Small intestine (tissue), 7 donors: ENCODE results near the gene CMSS1. TPM values are rescaled to one million over a fixed set of nuclear protein-coding genes. Genes with fewer than 3 reads are reported as not detected.
A peak's percentile ranks its signal among the peaks of the same experiment; 100 is the strongest.
"Not testable (repeated sequence)": the region's sequence is repeated elsewhere in the genome, so short reads cannot be mapped to it uniquely, and the experiment has no call there.

Source experiments
- DNase-seq, 2 donors: peaks; one replicate each; pipeline versions ENCODE4 v3.0.0 to v3.0.0-alpha.2; 2013
- FAIRE-seq: peaks from 2 replicates; lab custom pipeline; 2012; peaks lifted over from hg19 to GRCh38; lab: Jason Lieb, UNC
- H3K27ac ChIP-seq, 3 donors: one replicate each; pipeline ENCODE4 v1.5.1; 2013; ENCODE audit warnings: low read length in 2 of 3, mild to moderate bottlenecking in 2 of 3, control low read depth in 1 of 3, inconsistent platforms in 1 of 3, low read depth in 1 of 3, moderate library complexity in 1 of 3
- H3K27me3 ChIP-seq, 3 donors: one replicate each; pipeline ENCODE4 v1.6.1; 2013; ENCODE audit warnings: low read length in 3 of 3, inconsistent platforms in 1 of 3; ENCODE audit not compliant: control insufficient read depth in 3 of 3, insufficient read depth in 3 of 3
- H3K36me3 ChIP-seq, 3 donors: one replicate each; pipeline ENCODE4 v1.6.1; 2013; ENCODE audit warnings: low read length in 3 of 3, inconsistent platforms in 1 of 3, low read depth in 1 of 3, mild to moderate bottlenecking in 1 of 3, moderate library complexity in 1 of 3; ENCODE audit not compliant: control insufficient read depth in 3 of 3, insufficient read depth in 2 of 3
- H3K4me1 ChIP-seq, 3 donors: one replicate each; pipeline ENCODE4 v1.6.1; 2013; ENCODE audit warnings: low read length in 2 of 3, inconsistent platforms in 1 of 3, low read depth in 1 of 3, mild to moderate bottlenecking in 1 of 3, moderate library complexity in 1 of 3; ENCODE audit not compliant: control insufficient read depth in 3 of 3, insufficient read depth in 2 of 3
- H3K4me3 ChIP-seq, 3 donors: one replicate each; pipeline ENCODE4 v1.5.1; 2013; ENCODE audit warnings: low read length in 3 of 3, control low read depth in 1 of 3, inconsistent platforms in 1 of 3, low read depth in 1 of 3, mild to moderate bottlenecking in 1 of 3, moderate library complexity in 1 of 3
- H3K9me3 ChIP-seq, 2 donors: one replicate each; pipeline ENCODE4 v1.6.1; 2013; ENCODE audit warnings: low read depth in 1 of 2, low read length in 1 of 2; ENCODE audit not compliant: control insufficient read depth in 2 of 2, insufficient read depth in 1 of 2
- WGBS, 3 donors: extraction: QIAGEN DNeasy Blood & Tissue Kit; methylation state at CpG; one replicate each; pipeline ENCODE4 v1.1.7; 2013; 5-methylcytosine and 5-hydroxymethylcytosine counted together
- polyA plus RNA-seq, 4 donors: library from polyadenylated mRNA; stranded (reverse) in 3 of 4; unstranded in 1 of 4; fragments of 200-250 nt in 3 of 4; fragments of 120-200 nt in 1 of 4; gene quantifications; one replicate each; pipeline versions ENCODE4 v1.2.1 to v1.2.3, GENCODE V29; 2013
- donor health status: healthy with polysubstance abuse.
- donor health status: control.
- donor health status: control.
- donor health status: Bipolar disorder and iron deficiency.
- donor health status: healthy.

The CMSS1 gene
- polyA plus RNA-seq, 4 donors, result 1.6 to 24.0 (median 10.4) TPM

DNA sequence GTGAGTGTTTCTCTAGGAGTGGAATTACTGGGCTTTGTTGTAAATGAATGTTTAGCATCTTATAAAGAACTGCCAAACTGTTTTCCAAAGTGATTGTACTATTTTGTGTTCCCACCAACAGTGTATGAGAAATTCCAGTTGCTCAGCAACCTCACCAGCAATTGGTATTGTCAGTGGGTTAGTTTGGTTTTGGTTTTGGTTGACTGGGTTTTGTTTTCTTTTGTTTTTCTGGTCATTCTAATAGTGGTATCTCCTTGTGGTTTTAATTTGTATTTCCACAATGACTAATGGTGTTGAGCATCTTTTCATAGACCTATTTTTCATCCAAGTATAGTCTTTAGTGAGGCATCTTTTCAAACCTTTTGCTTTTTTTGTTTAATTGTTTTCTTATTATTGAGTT, 269.5 kb downstream of the CMSS1 start:
- Histone ChIP-seq H3K4me1 (peaks cover 0 to 16% (median 0%) of the 10 kb centered on the region in 3 donors), H3K27ac (no peak overlapping the region), H3K27me3 (no peaks in the 10 kb centered on the region), H3K9me3 (no peaks in the 10 kb centered on the region), H3K36me3 (no peaks in the 10 kb centered on the region), H3K4me3 (no peak overlapping the region)
- no peak for DNase-seq
- FAIRE-seq, result no peak

DNA sequence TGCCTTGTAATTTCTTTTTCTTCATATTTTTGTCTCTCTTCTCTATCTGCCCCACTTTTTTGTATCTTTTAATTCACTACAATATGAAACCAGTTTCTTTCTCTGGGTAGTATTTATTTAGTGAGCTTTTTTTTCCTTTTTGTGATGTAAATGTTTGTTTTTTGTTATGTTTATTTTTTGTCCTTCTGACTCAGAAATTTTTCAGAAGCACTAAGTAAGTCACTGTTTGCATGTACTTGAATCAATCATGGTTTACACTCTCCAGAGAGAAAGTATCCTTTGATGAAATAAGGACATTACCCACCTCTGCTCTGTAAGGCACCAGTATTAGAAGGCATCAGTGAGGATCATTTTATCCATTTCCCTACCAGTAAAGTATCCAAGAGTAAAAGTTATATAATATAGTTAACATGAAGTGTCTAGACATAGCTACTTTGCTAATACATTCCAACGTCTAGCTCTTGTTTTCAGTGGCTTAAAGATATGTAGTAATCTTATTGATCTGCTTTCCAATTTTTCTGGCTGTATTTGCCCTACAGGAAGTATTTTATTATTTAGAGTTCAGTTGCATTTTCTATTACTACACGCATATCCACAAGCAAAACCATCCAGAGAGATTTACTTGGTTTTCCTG, 271.2 kb downstream of the CMSS1 start:
- Histone ChIP-seq H3K4me3 (no peak overlapping the region), H3K36me3 (no peaks in the 10 kb centered on the region), H3K4me1 (peaks cover 0 to 5% (median 0%) of the 10 kb centered on the region in 3 donors), H3K27me3 (no peaks in the 10 kb centered on the region), H3K9me3 (no peaks in the 10 kb centered on the region), H3K27ac (no peak overlapping the region)
- 69 to 83% (median 75%) methylated on average over 2 of the region's 2 CpGs for WGBS, 3 donors
- FAIRE-seq (no peak), DNase-seq (no peak)

DNA sequence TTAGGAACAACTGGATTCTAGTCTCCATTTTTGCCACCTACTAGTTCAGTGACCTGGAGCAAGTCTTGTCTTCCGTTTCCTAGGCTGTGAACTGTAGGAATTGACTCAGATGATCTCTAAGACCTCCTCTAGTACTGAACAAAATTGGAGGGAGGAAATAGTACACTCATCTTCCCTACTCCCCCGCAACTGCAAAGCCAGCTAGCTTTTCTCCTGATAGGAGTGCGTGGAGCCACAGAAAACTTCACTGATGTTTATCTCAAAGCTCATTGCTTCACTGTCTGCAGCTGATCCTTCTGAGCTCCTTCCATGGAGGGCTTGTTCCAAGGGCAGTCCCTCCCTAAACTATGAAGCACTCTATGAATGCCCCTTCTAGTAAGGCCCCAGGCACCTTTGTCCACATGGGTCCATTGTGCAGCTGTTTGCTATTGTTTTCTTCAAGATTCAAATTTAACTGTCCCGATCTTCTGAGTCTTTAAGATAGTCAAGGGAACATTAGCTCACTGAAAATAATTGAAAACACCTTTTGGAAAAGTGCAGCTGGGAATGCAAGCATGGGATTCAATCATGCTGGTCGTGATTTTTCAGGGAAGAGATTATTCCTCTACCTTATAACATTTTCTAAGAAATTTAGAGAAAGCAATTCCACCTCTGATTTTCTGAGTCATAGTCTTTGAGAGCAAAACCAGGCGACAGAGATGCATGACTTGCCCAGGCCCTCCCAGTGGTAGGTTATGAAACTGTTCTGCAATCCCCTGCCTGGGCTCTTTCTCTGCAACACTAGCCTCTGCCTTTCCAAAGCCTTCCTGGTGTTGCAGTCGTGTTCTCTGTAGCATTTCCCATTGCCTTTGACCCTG, 272.4 kb downstream of the CMSS1 start:
- Histone ChIP-seq H3K27me3 (no peaks in the 10 kb centered on the region), H3K27ac (peak overlapping the region in 1 of 3 donors; percentile 64), H3K9me3 (no peaks in the 10 kb centered on the region), H3K4me1 (peaks cover 0 to 5% (median 0%) of the 10 kb centered on the region in 3 donors), H3K36me3 (no peaks in the 10 kb centered on the region), H3K4me3 (no peak overlapping the region)
- 74 to 84% (median 75%) methylated on average over 7 of the region's 7 CpGs for WGBS, 3 donors
- FAIRE-seq (no peak), DNase-seq (peak in 1 of 2 donors; percentile 17)

DNA sequence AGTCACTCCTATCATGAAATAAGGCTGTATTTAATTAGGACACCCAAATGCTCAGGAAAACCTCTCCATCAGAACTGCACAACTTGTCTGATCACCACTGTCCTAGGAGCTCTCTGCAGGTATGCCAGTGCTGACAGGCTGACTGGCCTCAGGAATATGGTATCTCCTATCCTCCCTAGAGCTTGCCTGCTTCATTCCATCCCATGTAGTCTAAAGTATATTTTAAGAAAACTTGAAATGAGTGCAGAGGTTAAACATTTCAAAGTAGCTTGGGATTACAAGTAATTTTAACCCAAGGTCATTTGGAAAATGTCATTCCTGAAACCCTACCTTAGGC, 273.0 kb downstream of the CMSS1 start:
- no peak overlapping the region for H3K4me3 ChIP-seq
- no peaks in the 10 kb centered on the region for H3K27me3 ChIP-seq
- H3K9me3 ChIP-seq, result no peaks in the 10 kb centered on the region
- no peak for DNase-seq
- H3K36me3 ChIP-seq, result no peaks in the 10 kb centered on the region
- FAIRE-seq, result no peak
- H3K27ac ChIP-seq, result no peak overlapping the region
- peaks cover 0 to 5% (median 0%) of the 10 kb centered on the region in 3 donors for H3K4me1 ChIP-seq

DNA sequence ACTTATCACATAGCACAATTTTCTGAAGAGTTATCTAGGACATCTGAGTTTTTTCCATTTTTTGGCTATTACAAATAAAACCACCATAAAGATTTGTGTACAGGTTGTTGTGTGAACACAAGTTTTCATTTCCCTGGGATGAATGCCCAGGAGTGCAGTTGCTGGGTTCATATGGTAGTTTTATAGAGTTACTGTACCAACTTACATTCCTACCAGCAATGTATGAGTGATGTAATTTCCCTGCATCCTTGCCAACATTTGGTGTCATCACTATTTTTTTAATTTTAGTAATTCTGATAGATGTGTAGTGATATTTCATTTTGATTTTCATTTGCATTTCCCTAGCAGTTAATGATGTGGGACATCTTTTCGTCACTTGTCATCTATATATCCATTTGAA, 276.2 kb downstream of the CMSS1 start:
- 90 to 100% (median 98%) methylated on average over 1 of the region's 1 CpG for WGBS, 3 donors
- no peaks in the 10 kb centered on the region for H3K9me3 ChIP-seq
- H3K4me3 ChIP-seq, result no peak overlapping the region
- FAIRE-seq (no peak), DNase-seq (no peak)
- no peak overlapping the region for H3K27ac ChIP-seq
- no peaks in the 10 kb centered on the region for H3K36me3 ChIP-seq
- peaks cover 0 to 20% (median 0%) of the 10 kb centered on the region in 3 donors for H3K4me1 ChIP-seq
- H3K27me3 ChIP-seq, result no peaks in the 10 kb centered on the region

DNA sequence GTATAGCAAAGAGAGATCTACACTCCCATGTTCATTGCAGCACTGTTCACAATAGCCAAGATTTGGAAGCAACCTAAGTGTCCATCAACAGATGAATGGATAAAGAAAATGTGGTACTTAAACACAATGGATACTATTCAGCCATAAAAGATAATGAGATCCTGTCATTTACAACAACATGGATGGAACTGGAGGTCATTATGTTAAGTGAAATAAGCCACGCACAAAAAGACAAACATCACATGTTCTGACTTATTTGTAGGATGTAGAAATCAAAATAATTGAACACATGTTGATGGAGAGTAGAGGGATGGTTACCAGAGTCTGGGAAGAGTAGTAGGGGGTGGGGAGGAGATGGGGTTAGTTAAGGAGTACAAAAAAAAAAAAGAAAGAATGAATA, 278.6 kb downstream of the CMSS1 start:
- not testable (repeated sequence) for FAIRE-seq, H3K4me3 ChIP-seq, H3K9me3 ChIP-seq, DNase-seq, H3K27ac ChIP-seq, H3K36me3 ChIP-seq, H3K27me3 ChIP-seq
- 95 to 100% (median 98%) methylated on average over 1 of the region's 1 CpG for WGBS, 3 donors
- H3K4me1 ChIP-seq, result peaks cover 0 to 29% (median 0%) of the 10 kb centered on the region in 3 donors

DNA sequence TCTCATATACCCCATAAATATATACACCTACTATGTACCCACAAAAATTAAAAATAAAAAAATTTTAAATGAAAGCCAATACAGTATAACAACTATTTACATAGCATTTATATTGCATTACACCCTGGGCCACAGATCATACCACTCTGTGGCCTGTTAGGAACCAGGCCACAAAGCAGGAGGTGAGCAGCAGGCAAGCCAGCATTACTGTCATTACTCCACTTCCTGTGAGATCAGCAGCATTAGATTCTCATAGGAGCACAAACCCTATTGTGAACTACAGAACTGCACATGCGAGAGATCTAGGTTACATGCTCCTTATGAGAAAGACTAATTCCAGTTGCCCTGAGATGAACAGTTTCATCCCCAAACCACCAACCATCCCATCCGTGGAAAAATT, 279.2 kb downstream of the CMSS1 start:
- no peak for FAIRE-seq
- 93 to 96% (median 96%) methylated on average over 2 of the region's 2 CpGs for WGBS, 3 donors

DNA sequence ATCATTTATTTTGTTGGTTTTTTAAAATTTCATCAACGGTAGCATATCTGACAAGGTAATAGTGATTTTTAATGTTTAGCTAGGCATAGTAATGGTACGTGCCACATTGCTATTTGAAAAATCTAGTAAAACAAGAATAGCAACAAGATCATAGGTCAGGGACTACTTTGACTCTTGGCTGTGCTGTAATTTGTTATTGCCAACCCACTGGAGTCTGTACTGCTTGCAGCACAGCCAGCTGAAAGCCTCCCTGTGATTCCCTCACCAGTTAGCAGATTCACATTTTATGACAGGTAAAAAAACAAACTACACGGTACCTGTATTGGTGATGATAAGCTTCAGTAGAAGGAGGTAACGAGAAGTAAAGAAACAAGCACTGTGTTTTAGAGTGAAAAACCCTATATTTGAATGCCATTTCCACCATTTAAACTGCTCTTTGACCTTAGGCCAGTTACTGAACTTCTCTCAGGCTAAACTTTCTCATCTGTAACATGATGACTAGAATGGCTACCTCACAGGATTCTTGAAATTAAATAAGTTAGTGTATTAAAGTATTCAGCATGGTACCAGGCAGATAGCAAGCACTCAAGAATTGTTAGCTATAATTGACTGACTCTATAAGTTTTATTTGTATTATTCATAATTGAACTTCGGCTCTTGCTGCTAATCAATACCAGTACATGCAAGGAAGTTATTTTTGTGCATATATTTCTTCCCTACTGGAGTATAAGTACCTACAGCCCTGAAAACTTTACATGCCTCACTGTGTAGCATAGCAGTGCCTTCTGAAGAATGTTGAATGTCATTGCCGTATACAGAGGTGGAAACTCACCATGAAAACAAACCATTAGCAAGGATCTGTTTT, 280.5 kb downstream of the CMSS1 start:
- H3K36me3 ChIP-seq, result no peaks in the 10 kb centered on the region
- H3K27me3 ChIP-seq, result no peaks in the 10 kb centered on the region
- no peaks in the 10 kb centered on the region for H3K9me3 ChIP-seq
- peaks cover 0 to 29% (median 0%) of the 10 kb centered on the region in 3 donors for H3K4me1 ChIP-seq
- no peak overlapping the region for H3K4me3 ChIP-seq
- WGBS, 3 donors, result 35 to 63% (median 56%) methylated on average over 6 of the region's 6 CpGs
- peak overlapping the region in 1 of 3 donors; percentile 61 for H3K27ac ChIP-seq
- FAIRE-seq, result no peak
- peak; percentile 39 to 83 for DNase-seq

More for the DNA sequence above, 279.2 kb downstream of the CMSS1 start:
- Histone ChIP-seq H3K4me3 (no peak overlapping the region), H3K27ac (peak overlapping the region in 1 of 3 donors; percentile 36), H3K4me1 (peaks cover 0 to 29% (median 0%) of the 10 kb centered on the region in 3 donors), H3K9me3 (no peaks in the 10 kb centered on the region), H3K36me3 (no peaks in the 10 kb centered on the region), H3K27me3 (no peaks in the 10 kb centered on the region)
- no peak for DNase-seq
